Stimulated activated CD4-positive, alpha-beta T cell treated with anti-CD3 and anti-CD28 coated beads, Interleukin-4, amount 100 ng/mL, for 4 hours (primary cell): ENCODE results near the gene MICOS13.

Experiments
- DNase-seq, 2 experiments: peaks; one replicate each; pipeline ENCODE4 v3.0.0-alpha.2; 2020

The MICOS13 gene

DNA sequence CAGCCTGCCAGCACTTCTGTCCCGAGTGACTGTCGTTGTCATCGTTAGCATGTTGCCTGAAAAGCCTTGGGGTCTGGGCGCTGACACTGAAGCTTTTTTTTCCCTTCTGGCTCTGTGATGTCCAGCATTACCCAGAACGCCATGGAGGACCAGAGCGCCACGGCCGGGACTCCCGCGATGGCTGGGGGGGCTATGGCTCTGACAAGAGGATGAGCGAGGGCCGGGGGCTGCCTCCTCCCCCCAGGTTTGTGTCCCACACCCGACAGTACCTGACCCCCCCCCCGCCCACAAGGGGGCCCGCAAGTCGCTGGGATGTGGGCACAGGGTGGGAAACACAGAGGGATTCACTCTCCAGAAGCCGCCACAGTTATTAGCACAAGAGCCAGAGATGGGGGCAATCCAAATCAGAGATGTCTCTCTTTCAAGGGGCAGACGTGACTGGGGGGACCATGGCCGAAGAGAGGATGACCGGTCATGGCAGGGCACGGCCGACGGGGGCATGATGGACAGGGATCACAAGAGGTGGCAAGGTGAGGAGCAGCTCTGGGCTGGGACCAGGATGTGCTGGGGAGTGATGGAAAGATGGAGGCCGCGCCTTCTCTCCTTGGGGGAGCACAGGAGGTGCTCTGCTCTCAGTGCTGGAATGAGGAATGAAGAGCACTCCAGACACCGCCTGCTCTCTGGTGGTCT is 13.2 kb downstream of the MICOS13 start:
- no peak for DNase-seq

DNA sequence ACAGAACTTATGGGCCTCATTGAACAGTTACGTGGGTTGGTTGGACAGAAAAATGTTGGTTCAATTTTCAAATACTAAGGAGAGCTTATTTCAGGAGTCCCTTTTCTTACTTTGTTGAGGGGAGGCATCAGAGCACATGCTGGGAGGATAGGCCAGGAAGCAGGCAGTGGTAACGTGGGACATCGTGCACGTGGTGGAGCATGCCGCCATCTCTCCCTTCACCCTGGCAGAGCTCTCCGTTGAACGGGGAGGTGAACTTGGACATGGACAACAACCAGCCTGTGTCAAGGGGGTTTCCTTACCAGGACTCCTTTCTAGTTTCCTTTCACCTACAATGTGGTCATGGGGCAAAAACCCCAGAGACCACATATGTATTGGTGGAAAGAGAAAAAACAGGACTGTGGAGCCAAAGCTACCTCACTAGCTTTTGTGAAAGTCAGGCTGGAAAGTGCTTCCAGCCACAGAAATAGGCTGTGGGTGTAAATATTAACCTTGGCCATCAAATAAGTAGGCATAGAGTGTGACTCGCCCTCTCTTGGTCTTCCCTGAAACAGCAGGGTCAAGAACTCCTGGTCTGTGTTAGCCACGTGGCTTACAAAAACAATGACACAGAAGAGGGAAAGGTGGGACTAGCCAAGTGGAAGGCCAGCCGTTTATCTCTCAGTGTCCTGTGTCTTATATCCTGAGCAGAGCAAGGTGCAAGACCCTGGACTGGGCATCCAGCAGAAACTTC is 14.4 kb downstream of the MICOS13 start:
- DNase-seq: no peak

DNA sequence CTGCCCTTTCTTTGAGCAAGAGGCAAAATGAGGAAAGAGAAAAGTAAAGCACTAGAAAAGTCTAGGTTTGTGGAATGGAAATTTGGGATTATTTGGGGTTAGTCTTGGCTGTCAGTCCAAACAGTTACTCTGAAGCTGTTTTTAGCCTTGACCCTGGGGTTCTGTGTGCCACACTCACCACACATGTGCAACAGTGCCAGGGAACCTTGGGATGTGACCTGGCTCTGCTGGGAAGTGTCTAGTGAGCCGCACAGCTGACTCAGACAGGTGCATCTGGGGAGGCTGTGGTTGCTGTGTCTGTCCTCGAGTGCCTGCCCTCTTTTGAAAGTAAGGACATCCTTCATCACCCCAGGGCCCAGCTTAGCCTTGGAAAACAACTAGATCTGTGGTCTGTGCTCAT is 15.8 kb downstream of the MICOS13 start:
- DNase-seq: no peak

DNA sequence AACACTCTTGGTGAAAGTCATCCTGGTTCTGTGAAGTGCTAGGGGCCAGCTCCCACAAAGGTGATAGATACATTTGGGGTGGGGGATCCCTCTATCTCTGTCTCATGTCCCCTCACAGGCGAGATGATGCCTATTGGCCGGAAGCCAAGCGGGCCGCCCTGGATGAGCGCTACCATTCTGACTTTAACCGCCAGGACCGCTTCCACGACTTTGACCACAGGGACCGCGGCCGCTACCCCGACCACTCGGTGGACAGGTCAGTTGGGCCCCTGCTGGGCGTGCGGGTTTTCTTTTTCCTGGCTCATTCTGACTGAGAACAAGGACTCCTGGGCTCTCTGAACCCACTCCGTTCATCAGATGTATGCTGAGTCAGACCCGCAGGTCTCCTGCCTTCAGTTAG is 16.4 kb downstream of the MICOS13 start:
- no peak for DNase-seq

DNA sequence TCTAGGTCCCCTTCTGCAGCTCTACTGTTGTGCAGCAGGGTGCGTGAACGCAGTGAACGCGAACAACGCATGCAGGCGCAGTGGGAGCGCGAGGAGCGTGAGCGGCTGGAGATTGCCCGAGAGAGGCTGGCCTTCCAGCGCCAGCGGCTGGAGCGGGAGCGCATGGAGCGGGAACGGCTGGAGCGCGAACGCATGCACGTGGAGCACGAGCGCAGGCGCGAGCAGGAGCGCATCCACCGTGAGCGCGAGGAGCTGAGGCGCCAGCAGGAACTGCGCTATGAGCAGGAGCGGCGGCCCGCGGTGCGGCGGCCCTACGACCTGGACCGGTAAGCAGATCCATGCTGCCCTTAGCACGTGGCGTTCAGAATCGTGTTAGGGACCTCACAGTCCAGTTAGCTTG is 18.8 kb downstream of the MICOS13 start:
- DNase-seq: no peak

DNA sequence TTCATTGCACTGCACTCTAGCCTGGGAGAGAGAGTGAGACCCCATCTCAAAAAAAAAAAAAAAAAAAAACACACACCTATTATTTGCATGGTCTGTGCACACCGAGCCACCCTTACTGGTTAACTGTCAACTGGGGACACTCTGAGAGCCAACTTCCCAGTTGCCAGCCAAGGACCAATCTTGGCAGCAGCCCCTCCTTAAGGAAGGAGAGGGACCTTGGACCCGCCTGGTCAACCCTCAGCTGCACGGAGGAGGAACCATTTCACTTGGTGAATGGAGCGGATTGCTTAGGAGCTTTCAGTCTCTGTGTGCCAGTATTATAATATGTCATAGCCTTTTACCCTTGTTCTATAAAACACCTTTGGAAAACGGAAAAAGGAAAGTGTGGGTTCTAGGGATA is 24.9 kb downstream of the MICOS13 start:
- DNase-seq: no peak

DNA sequence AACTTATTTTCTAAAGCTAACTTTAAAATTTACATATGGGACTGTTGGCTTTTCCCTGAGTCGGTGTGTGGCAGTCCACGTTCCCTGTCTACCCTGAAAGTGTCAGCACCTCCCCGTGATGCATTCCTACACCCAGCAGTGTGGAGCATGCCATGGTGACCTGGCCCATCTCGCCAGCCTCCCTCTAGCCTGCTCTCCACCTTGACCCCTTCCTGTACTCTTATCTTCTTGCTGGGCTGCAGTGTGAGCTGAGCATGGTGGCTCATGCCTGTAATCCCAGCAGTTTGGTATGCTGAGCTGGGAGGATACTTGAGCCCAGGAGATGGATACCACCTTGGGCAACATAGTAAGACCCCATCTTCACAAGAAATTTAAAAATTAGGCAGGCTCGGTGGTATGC is 25.4 kb downstream of the MICOS13 start:
- no peak for DNase-seq

DNA sequence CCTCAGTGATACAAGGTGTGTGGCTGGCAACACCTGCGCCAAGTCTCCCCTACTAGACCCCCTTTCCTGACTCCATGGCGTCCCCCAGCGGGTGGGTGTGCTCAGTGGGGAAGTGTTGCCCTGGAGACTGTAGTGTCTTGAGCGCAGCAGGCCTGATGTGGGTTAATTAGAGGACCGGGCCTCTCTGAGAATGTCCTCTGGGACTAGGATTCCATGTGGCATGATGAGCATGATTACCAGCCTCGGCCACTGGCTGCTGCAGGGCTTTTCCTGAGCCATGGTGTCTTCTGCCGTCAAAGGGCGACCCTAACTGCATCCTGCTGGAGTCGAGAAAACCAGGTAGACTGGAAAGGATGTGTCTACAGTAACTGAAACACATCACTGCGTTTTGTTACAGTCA is 28.1 kb downstream of the MICOS13 start:
- DNase-seq: no peak

DNA sequence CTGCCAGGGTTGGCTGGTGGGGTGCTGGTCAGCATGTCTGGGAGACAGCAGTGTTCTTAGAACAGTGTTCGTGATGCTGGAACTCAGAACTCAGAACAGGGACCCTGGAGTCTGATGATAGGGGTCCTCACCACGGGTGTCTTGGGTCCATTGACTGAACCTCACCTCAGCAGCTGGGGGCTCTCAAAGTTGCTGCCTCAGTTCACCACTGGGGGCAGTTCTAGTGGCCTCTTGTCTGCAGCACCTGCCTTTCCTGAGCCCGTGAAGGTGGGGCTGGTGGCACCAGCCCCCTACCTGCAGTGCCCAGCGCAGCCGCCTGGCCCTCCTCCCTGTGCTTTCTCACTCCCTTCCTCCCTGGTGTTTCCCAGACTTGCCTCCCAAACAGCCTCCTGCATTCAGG is 29.0 kb downstream of the MICOS13 start:
- DNase-seq: no peak

DNA sequence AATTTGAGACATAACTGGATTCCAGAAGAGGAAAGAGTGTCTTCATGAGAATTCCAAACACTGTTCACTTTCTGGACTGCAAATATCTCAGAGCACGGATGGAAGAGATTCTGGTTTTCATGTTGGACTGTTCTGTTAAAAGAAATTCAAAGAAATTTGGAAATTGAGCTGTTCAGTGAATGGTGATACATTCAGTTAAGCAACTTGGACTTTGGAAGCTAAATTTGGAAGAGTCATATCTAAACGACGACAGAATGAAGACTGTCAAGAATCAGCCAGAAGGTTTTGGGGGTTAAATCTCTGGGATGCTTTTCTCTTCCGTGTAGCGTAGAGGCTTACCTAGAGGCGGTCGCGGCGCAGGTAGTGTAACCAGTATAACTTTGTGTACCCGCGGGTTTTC is 31.9 kb downstream of the MICOS13 start:
- no peak for DNase-seq

DNA sequence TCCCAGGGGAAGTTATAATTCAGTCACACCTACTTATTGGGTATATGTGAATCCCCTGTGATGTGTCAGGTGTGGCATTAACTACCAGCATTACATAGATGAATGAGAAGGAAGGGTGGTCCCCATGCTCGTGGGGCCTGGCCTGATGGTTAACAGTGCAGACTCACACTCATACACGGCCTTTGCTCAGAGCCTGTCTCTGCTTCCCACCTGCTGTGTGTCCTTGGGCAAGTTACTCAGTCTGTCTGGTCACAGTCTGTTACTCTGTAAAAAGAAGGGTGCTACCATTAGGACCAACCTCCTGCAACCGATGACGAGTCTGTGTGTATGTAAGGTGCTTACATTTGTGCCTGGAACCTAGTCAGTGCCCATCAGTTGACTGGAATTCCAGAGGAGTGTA is 33.6 kb downstream of the MICOS13 start:
- no peak for DNase-seq

DNA sequence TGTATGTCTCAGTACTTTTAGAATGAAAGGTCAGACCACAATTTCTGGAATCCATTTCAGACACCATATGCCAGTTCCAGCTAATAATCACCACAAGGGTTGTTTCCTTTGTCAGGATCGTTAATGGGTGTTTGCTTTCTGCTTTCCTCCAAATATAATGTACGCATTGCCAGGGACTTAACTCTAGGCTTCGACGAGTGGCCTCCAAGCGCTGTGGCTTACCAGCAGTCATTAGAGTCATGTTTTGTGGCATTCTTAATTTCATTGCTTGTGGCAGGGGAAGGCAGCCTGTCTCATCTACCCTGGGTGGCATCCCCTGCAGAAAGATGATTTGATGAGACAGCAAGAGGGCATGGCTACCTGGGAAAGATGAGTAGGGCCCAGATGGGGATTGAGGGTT is 34.9 kb downstream of the MICOS13 start:
- no peak for DNase-seq

DNA sequence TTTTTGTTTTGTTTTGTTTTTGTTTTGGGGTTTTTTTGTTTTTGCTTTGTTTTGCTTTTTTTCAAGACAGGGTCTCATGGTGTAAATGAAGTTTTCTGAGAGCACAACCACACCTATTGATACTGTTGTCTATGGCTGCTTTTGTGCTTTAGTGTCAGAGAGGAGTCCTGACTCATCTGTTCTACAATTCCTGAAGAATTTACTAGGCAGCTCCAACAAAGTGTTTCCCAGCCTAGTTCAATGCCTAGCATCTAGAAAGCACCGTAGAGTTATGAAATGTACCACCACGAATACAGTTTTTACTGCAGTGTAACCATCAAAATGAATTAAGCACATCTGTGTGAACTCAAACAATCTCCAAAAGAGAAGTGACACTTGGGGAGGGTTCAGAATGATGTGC is 36.3 kb downstream of the MICOS13 start:
- no peak for DNase-seq

DNA sequence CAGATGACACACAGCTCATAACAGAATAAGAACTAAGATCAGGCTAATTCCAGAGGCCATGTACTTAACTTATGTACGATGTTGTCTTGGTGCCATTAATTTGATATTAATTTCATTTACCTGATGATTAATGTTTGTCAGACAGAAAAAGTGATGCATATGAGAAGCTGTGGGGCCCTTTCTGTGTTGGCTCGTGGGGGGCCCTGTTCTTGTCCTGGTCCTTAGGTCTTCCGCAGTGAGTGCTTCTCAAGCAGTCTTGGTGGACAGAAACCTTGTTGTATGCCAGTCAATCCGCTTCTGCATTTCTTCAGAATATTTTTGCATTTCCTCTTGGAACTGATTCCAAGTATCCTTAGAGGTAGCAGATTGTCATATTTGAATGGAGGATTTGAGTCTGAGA is 37.3 kb downstream of the MICOS13 start:
- no peak for DNase-seq

DNA sequence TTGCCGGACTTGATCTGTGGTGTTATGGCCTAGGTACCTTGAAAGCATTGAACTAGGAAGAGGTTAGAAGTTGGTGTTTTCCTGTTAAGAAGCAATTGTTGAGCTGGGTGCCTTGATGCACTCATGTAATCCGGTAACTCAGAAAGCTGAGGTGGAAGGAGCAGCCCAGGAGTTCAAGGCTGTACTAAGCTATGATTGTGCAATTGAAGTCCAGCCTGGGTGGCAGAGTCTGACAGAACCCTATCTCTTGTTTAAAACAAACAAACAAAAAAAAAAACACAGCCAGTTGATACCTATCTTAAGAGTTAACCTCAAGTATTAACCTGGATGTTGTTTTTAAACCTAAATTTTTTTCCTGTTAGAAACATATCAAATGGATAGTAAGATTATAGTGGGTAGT is 38.1 kb downstream of the MICOS13 start:
- no peak for DNase-seq

DNA sequence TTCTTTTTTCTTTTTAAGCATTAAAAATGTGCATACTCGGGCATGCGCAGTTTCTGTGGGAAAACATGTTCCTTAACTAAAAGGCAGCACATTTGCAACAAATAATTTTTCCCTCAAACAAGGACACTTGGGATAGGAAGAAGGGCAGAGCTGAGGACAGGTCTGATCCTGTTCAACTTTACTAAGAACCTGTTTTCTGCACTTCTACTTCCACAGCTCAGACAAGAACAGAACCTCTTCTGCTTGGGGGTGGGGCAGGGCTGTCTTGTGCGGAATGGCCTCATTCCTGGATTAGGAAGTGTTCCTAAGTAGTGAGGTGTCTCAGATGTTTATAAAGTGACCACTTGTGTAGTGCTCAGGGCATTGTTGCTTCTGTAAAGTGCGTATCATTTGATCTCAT is 39.1 kb downstream of the MICOS13 start:
- no peak for DNase-seq

DNA sequence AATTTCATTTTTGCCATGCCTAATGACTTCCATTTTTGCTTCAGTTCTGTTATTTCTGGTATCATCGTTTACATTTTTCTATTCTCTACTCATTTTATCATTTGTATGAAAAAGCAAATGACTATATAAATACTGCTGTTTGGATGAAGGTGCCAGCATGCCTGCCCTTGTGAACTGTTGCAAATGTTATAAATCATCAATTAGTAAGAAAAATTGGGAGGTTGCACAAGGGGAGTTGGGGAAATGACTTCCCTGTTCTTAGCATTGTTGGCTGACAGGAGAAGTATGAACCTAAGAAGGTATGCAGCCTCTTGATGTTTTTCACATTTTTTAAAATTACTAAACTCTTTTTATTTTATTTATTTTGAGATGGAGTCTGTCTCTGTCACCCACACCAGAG is 42.3 kb downstream of the MICOS13 start:
- DNase-seq: no peak

DNA sequence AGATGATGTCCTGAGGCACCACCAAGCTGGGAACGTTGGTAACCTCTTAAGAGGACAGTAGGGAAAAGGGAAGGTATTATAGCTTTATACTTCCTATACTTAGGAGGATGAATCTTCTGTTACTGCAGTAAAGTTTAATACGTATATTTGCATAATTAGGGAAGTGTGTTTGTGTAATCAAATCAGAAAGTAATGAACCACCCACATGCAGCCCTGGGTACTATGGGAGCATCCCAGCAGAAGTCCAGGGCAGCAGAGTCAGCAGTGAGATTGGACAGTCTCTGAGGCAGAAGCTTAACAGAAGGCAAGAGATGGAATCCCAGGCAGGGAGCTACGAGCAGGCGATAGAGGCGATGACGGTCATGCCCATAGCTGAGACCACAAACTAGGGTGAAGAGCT is 44.9 kb downstream of the MICOS13 start:
- no peak for DNase-seq

DNA sequence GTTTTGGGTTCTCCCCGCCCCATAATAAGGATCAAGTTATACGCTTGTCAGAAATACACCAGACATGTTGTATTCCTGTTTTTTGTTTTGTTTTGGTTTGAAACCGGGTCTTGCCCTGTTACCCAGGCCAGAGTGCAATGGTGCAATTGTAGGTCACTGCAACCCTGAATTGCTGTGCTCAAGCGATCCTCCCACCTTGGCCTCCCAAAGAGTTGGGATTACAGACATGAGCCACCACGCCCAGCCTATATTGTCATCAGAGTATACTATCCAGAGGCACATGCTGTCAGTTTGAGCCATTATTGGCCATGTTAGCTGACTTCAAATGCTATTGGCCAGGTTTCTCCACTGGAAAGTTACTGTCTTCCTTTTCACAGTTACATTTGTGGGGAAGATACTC is 47.7 kb downstream of the MICOS13 start:
- no peak for DNase-seq

DNA sequence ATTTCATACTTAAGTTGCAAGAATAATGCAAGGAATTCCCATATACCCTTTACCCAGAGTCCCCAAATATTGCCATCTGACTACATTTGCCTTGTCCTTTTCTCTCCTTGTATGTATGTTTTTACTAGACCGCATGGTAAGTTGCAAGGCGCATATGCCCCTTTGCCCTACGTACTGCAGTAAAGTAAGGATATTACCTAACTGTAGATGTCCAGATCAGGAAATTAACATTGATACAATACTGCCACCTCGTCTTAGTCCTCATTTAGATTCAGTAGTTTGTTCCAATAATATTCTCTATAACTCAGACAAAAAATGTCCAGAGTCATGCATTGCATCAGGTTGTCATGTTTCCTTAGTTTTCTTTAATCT is 48.1 kb downstream of the MICOS13 start:
- DNase-seq: no peak

DNA sequence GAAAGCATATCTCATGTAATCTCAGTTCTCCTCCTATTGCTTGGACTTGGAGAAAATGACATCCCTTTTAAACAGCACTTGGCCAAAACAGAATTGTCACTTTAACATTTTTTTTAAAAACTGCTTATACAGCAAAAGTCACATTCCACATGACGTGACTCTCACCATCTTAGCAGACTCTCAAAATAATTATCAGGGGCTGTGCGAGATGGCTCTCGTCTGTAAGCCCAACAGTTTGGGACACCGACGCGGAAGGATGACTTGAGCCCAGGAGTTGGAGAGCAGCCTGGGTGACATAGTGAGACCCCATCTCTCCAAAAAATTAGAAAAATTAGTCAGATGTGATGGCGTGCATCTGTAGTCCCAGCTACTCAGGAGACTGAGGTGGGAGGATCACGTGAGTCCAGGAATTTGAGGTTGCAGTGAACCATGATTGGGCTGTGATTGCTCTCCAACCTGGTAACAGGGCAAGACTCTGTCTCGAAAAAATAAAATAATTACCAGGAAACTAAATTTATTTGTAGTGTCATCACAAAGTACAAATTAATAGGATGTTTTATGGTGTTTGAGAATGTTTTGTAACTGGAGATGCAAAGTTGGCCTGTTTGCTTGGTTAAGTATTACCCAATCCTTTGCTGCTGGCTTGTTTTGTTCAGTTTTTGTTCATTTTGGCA is 48.6 kb downstream of the MICOS13 start:
- no peak for DNase-seq

DNA sequence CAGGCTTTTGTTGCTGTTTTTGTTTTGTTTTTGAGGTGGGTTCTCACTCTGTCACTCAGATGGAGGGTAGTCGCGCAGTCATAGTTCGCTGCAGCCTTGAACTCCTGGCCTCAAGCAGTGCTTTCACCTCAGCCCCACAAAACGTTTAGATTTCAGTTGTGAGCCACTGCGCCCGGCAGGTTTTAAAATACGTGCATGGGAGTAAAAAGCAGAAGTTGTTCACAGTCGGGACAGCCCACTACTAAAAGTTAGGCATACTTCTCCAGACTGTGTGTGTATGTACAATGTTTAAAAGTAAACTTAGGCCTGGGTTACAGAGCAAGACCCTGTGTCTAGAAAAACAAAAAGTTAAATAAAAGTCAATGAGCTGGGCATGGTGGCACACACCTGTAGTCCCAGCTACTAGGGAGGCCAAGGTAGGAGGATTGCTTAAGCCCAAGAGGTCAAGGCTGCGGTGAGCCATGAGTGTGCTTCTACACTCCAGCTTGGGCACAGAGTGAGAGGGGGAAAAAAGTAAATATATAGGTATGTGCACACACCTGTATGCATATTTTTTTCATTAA is 51.3 kb downstream of the MICOS13 start:
- no peak for DNase-seq

DNA sequence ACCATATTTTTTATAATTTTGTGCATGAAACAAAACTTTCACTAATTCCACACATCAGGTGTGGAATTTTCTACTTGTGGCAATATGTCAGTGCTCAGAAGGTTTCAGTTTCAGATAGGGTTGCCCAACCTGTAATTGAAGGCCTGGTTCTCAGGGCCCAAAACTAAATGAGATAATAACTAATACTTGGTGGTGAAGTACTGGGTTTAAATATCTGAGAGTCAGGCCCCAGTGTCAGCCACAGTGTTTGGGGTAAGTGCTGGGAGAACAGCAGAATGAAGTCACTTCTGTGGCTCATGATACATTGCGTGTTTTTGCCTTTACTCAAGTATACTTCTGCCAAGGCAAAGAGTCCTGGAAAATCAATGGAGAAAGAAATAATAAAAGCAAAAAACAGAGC is 51.9 kb downstream of the MICOS13 start:
- DNase-seq: no peak
